IPS-NIHi7 (cell line): ENCODE results near the gene ZDHHC16.
"Not testable (repeated sequence)": the region's sequence is repeated elsewhere in the genome, so short reads cannot be mapped to it uniquely, and the experiment has no call there.

Experiments used
- DNase-seq: peaks from one replicate; pipeline ENCODE4 v3.0.0; 2012; ENCODE audit warnings: mixed read lengths; ENCODE audit errors: extremely low spot score

The ZDHHC16 gene

DNA sequence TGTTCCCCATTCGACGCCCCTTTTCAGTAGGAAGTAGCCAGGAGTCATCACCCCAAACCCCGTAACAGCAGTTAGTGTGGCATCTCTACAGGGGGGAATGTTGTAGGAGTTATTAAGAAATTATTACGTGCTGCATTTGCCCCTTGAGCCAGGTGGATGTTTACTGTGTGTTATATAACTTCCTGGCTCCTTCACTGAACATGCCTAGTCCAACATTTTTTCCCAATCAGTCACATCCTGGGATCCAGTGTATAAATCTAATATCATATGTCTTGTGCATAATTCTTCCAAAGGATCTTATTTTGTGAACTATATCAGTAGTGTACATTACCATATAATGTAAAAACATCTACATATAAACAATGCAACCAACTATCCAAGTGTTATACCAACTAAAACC is 33.4 kb downstream of the ZDHHC16 start:
- not testable (repeated sequence) for DNase-seq

- peak; percentile 80 for DNase-seq
Measured at GRCh38 chr10:97479939-97480338, 34.0 kb downstream of the ZDHHC16 start.

DNA sequence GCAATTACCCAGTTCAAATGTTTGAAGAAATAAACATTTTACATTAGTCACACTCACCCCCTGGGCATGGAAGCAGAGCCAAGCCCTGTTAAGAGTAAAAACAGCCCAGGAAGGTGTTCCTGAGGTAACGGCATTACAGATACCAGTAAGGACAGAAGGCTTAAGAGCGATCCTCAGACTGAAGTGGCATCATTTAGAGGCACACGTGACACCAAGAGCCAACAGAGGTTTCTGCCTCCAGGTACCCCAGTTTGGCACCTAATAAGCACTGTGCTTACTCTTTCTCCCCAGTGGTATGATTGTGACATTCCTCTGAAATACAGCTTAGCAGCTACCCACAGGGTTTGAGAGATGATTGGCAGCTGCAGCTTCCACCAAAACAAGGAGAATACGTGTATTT is 35.1 kb downstream of the ZDHHC16 start:
- DNase-seq: no peak

GRCh38 chr10:97482381-97482780 is 36.4 kb downstream of the ZDHHC16 start:
- DNase-seq: no peak

DNA sequence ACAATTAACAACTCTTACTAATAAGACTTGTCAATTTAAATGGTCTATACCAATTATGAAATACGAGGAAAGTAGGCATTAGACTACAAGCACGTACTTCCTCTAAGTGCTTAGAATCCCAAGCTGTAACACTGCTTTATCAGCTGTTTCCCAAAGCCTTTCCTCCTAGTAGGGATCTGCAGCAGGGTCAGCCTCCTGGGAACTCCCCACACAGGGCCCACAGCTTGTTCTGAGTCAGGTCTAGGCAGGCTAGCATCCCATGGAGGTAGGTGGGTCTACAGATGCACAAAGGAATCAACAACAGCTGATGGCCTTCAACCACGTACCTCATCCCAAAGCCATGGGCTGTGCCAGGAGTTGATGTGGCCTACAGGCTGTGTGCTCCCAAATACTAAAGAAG is 37.5 kb downstream of the ZDHHC16 start:
- DNase-seq: no peak

GRCh38 chr10:97483921-97484320 is 37.9 kb downstream of the ZDHHC16 start:
- no peak for DNase-seq

GRCh38 chr10:97485647-97486281 is 39.8 kb downstream of the ZDHHC16 start:
- DNase-seq: no peak

DNA sequence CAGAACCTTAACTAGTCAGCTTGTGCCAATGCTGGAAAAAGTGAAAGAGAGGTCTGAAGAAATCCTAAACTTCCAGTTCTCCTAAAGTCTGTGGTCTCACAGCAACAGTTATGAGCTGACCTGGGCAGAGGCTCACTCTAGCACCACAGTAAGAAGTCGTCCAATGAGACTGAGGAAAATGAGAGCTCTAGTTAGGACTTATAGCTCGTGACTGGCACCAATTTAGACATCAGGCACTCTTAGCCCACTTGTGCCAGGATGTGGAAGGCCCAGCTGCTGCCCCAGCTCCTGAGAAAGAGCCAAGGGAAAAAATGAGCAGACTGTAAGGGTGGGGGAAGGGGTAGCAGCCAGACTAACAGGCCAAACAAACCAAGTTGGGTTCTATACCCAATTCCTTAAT is 44.6 kb downstream of the ZDHHC16 start:
- no peak for DNase-seq

DNA sequence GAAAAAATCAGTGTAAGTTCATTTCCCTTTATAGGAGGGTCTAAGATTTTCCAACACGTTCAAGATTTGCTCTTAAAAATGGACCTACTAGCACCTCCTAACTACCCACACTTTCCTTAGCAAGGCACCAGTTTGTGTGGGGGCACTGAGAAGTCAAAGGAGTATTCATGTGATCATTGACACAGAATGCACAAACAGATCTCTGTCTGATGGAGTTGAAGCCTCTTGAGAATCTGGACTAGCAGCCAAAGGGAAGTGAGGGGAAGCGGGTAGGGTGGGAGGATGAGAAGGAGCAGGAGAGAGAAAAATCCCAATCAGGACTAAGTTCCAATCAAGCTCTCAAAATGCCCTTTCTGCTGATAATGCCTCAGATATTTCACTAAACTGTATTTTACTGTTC is 48.2 kb downstream of the ZDHHC16 start:
- no peak for DNase-seq

DNA sequence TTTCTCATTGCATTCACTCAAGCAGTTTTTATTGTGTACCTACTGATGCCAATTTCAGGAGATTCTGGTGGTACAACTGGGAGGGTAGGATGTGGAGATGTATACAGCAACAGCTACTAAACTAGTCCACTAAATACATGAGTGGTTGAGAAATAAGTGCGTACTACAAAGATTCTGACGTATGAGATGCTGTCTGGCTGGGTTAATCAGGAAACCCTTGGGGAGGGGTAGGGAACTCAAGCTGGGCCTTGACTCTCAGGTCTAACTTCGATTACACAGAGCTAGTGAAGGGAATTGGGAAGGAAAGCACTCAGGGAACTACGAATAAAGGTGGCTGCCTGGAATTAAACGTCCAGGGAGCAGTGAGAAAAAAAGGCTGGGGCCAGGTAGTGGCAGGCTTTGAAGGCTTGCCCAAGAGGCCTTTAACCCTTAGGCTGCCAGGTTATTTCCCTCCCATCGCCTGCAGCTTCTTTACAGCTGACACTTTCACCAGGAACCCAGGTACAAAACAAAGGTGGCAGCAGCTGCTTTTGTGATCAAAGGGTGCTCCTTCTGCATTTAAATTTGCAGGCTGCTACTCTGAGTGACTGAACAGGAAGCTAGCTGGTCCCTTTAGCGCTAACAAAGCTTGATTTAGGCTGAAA is 49.0 kb downstream of the ZDHHC16 start:
- peak; percentile 50 for DNase-seq

DNA sequence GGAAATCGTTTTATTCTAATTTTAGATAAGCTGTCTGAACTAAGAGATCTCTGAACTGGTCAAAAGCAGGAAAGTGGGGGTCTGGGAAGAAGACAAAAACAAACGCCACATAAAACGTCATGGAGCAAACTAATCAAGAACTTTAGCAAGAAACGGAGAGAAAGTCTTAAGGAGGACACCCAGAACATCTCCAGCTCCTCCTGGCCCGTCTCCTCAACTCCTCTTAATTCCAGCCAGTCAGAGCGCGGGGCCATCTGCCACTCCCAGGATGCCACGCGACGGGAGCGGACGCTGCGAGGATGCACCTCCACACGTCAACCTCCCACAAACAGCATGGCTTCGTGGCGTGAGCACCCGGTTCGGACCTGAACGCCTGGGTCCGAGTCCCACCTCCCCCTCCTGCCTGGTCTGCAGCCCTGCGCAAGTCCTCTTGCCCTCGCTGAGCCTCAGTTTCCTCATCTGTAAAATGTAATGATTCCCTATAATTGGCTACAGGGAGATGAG is 51.6 kb downstream of the ZDHHC16 start:
- peak; percentile 73 for DNase-seq

- peak; percentile 99 for DNase-seq
Measured at GRCh38 chr10:97498076-97498840, 52.3 kb downstream of the ZDHHC16 start, which contains the start of gene MMS19. TSS of gene MMS19 (minus strand) at chr10:97498422. CDS start at chr10:97498384, 38 bp downstream.

DNA sequence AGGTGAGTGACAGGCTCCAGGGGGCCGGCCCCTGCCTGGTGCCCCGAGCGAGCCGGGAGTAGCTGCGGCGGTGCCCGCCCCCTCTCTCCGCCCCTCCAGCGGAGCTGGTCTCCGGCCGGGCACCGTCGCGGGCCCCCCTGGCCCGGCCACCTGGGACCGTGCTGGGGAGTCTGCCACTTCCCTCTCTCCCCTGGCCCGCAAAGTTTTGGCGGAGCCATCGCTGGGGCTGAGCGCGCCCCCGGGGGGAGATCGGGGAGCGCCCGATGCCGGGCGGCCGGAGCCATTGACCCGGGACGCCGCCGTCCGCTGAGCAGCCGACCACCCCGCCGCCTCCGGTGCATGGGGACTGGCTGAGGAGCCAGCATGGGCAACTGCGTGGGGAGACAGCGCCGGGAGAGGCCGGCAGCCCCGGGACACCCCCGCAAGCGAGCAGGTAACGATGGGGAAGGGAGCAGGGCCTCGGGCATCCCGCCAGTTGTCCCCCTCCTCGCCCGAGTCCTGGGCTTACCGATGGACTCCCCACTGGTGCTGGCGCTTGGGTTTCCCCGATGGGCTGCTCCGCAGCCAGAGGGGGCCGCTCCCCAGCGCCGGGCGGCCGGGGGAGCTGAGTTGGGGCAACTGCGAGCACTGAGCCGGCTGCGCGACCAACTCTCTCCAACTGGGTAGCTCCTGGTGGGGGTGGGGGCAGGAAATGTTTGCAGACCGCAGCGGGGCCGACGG is 53.0 kb downstream of the ZDHHC16 start, which contains the start of gene UBTD1:
UBTD1 (plus strand) TSS at position 84 of the 720 bp plus-strand sequence; CDS start at position 364, 280 bp downstream.
- peak; percentile 48 for DNase-seq

DNA sequence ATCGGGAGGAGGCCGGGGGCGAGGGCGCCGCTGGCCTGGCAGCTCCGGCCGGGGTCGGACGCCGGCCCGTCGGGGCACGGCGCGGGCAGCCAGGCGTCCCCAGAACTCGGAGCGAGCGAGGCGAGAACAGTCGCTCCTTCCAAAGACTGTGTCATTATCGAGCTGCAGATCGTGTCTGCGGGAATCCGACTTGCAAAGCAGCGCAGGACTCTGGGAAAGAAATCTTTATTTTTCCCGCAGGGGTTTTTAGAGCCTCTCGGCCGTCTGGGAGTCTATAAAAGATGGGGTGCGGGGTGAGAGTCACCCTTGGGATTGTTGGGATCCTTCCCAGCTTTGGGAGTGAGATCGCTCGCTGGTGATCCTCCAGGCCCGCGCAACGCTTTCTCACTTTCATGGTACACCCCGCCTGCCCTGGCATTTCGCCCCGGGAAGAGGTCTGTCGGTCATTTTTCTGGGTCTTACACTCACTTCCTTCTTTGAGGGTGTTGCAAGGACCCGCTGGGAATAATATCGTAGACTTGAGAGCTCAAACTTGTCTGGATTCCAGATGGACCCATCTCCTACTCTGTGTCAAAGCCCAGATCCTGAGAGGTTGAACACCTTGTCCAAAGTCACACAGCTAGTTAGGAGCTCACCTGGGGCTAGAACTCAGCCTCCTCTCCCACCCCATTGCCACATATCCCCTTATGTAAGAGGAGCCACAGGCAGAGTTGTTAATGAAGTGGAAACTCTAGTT is 53.8 kb downstream of the ZDHHC16 start:
- DNase-seq: no peak

DNA sequence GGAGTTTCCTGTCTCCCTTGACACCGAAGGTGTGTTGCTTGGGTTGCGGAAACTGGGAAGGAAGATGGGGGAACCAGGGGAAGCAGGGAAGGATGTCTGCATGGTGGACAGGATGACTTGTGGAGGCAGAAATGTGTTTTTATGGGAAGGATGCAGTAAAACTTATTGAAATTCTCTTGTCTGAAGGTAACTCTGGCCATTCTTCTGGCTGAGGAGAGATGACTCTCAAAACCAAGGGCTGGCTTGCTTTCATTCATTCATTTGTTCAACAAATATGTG is 54.3 kb downstream of the ZDHHC16 start:
- no peak for DNase-seq

- DNase-seq: no peak
Measured at GRCh38 chr10:97502916-97503315, 56.9 kb downstream of the ZDHHC16 start.

- no peak for DNase-seq
Measured at GRCh38 chr10:97503406-97503805, 57.4 kb downstream of the ZDHHC16 start.

DNA sequence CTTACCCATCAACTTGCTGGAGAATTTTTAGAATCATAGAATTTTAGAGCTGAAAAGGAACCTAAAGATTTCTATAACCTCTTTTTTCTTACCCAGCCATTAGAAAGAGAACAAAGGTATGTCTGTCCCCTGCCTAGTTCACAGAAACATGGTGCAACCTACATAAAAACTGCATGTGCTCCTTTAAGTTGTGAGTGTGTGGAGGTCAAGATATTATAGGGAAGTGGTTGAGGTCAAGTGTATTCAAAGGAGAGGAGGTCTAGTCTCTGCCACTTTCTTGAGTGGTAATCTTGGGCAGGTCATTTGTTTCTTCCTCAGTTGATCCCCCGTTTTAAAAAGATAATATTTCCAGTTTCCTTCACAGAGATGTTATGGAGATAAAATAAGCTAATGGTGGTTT is 59.2 kb downstream of the ZDHHC16 start:
- DNase-seq: no peak

GRCh38 chr10:97506199-97506991 is 60.4 kb downstream of the ZDHHC16 start:
- DNase-seq: no peak
